ENCODE results near the gene ZYG11B.
"Not testable (repeated sequence)": the region's sequence is repeated elsewhere in the genome, so short reads cannot be mapped to it uniquely, and the experiment has no call there.

The ZYG11B gene

DNA sequence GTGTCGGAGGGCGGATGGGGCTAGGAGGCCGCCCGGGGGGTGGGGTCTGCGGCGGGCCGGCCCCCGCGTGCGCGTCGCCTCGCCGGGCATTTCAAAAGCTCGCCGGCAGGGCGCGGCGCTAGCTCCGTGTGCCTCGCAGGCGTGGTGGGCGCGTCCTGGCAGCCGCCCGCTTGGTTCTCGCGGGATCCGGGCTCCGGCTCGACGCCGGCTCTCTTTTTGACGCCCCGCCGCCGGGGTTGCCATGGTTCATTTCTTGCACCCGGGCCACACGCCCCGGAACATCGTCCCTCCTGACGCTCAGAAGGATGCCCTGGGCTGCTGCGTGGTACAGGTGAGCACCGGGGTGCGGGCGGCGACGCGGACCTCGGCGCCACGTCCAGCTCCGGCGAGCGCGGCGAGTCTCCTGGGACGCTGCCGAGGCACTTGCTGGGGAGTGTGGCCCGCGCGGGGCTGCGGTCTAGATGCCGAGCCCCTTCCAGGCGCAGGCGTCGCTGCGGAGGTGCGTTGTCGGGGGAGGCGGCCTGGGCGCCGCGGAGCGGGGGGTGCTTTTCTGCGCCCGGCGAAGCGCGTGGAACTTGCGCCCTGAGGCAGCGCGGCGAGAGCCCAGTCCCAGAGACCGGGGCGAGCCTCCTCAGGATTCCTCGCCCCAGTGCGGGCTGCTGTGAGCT, 116.5 kb downstream of the ZYG11B start, which contains the start of gene ZYG11A:
Gene ZYG11A, plus strand, starts transcription at position 118 of the 668 bp plus-strand sequence. Its CDS starts 124 bp downstream, at position 242.
- peak; percentile 57 to 70 (median 64) for DNase-seq (ENCODE audit: low read depth in 2 of 3, low spot score in 1 of 3)

DNA sequence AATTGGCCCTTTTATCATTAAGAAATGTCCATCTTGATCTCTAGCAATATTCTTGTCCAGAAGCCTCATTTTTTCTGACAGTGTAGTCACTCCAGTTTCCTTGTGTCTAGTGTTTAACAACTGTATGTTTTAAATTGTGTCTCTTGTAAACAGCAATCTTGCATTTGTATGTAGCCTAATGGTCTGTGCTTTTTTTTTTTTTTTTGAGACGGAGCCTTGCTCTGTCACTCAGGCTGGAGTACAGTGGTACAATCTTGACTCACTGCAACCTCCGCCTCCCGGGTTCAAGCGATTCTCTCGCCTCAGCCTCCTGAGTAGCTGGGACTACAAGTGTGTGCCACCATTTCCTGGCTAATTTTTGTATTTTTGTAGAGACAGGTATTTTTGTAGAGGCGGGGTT, 118.9 kb downstream of the ZYG11B start:
- not testable (repeated sequence) for DNase-seq (ENCODE audit: low read depth in 2 of 3, low spot score in 1 of 3)

DNA sequence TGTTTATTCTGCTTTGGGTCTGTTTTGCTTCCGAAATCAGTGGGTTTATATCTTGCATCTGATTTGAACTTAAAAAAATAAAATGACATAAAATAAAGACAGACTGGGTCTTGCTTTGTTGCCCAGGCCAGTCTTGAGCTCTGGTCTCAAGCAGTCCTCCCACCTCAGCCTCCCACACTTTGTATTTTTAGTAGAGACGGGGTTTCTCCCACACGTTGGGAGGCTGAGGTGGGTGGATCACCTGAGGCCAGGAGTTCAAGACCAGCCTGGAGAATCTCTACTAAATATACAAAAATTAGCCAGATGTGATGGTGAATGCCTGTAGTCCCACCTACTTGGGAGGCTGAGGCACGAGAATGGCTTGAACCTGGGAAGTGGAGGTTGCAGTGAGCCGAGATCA, 122.2 kb downstream of the ZYG11B start:
- no peak for DNase-seq (ENCODE audit: low read depth in 2 of 3, low spot score in 1 of 3)

DNA sequence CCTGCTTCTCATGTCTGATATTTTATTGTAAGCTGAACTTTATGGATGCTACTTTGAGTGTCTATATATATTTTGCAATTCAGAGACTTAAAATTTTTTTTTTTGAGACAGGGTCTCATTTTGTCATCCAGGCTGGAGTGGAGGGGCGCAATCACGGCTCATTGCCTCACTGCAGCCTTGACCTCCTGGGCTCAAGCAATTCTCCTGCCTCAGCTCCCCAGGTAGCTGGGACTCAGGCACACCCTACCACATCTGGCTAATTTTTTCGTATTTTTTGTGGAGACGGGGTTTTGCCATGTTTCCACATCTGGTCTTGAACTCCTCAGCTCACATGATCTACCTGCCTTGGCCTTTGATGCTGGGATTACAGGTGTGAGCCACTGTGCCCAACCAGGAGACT, 124.7 kb downstream of the ZYG11B start:
- DNase-seq (ENCODE audit: low read depth in 2 of 3, low spot score in 1 of 3) = no peak

DNA sequence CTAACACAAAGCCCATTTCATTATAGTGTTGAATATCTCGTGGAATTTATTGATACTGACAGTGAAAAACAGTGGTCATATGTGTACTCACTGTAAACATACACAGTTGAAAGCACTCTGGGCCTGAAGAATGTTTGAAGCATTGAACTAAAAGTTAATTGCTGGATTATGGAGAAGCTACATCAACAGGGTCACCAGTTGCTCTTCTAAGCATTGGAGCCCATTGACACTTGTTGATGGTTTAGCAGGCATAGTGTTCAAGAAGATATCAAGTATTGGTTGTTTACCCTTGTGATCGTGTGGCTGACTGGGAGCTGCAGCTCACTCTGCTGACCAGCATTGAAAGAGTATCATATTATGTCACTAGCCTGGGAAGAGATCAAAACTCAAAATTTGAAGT, 126.6 kb downstream of the ZYG11B start:
- no peak for DNase-seq (ENCODE audit: low read depth in 2 of 3, low spot score in 1 of 3)

DNA sequence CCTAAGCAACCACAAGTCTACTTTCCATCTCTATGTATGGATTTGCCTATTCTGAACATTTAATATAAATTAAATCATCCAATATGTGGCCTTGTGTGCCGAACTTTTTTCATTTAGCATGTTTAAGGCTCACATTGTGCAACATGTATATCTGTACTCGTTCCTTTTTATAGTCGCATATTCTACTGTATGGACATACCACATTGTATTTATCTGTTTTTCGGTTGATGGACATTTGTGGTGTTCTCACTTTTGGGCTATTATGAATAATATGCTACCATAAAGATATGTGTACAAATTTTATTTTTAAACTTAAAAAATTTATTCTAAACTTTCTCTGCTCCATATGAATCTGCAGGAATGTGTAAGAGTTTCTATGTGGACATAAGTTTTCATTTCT, 129.3 kb downstream of the ZYG11B start:
- DNase-seq (ENCODE audit: low read depth in 2 of 3, low spot score in 1 of 3) = no peak

DNA sequence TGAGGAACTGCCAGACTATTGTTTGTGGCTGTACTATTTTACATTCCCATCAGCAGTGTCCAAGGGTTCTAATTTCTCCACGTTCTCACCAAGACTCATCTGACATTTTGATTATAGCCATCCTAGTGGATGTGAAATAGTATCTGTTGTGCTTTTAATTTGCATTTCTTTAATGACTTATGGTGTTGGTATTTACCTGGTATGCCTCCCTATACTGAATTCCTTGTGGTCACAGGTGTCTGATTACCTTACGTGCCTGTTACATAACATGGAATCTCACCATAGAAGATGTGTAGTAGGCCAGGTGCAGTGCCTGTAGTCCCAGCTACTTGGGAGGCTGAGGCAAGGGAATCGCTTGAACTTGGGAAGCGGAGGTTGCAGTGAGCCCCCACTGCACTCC, 129.8 kb downstream of the ZYG11B start:
- no peak for DNase-seq (ENCODE audit: low read depth in 2 of 3, low spot score in 1 of 3)

DNA sequence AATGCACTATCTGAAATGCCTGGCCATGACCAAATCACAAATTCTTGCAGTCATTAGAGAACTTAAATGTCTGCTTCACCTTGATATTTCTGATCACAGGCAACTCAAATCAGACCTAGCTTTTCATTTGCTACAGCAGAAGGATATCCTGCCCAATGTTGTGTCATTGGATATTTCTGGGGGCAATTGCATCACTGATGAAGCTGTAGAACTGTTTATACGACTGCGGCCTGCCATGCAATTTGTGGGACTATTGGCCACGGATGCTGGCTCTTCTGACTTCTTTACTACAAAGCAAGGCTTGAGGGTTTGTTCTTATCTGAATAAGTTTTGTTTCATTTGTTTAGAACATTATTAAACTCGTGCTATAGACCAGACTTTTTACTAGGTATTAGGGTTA, 131.2 kb downstream of the ZYG11B start:
- no peak for DNase-seq (ENCODE audit: low read depth in 2 of 3, low spot score in 1 of 3)

DNA sequence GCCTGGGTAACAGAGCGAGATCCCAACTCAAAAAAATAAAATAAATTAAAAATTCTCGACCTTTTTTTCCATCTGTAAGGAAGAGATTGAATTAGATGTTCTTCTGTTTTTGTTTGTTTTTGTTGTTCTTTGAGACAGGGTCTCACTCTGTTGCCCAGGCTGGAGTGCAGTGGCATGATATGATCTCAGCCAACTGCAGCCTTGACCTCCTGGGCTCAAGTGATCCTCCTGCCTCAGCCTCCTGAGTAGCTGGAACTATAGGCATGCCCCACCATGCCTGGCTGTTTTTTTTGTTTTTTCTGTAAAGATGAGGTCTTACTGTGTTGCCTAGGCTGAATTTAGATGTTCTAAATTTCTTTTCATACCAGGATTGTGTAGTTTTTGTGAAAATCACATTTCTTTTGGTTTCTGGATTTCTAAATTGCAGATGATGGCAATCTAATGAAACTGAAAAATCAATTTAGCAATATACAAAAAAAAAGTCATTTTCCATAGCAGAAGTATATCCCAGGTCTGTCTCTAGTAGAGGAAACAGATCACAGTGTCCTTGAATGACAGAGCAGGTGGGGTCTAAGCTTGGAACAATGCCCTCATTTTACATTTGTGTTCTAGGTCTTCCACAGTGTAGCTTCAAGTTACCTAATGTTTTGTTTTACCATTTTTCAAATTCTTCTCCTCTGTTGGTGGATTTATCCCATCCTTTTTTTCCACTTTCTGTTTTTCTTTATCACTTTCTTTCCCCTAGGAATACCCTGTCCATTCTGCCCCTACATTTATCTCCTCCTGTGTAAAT, 136.6 kb downstream of the ZYG11B start:
- DNase-seq (ENCODE audit: low read depth in 2 of 3, low spot score in 1 of 3) = no peak

DNA sequence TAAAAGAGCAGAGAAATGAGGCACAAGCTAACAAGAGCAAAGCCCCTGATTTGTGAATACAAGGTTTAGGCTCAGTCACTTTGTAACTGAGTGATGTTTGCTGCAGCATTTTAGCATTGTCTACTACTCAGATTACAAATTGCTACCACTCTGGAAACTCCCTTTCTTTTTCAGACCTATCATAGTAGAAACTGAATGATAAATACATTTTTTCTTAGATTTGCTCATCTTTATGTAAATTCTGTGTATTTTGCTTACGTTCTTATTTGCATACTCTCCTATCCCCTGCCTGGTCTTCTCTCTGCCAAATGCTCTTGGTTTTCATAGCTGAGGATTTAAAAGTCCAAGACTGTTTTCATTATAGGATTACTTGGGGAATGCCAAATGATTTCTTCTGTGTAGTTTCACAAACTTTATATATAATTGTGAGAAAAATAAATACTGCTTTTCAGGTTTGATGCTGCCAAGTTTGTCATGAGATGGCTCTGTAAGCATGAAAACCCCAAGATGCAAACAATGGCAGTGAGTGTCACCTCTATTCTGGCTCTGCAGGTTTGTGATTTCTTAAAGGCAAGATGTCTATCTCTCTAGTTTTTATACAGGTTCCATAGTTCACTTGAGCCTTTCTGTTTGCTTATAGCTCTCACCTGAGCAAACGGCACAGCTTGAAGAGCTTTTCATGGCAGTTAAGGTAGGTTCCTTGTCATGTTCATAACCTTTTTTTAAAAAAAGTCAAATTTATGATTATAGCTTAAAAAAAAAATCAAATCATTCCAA, 141.0 kb downstream of the ZYG11B start:
- no peak for DNase-seq (ENCODE audit: low read depth in 2 of 3, low spot score in 1 of 3)

DNA sequence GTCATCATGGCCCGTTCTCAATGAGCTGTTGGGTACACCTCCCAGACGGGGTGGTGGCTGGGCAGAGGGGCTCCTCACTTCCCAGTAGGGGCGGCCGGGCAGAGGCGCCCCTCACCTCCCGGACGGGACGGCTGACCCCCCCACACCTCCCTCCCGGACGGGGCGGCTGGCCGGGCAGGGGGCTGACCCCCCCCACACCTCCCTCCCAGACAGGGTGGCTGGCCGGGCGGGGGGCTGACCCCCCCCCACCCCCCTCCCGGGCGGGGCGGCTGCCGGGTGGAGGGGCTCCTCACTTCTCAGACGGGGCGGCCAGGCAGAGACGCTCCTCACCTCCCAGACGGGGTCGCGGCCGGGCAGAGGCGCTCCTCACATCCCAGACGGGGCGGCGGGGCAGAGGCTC, 143.5 kb downstream of the ZYG11B start:
- DNase-seq (ENCODE audit: low read depth in 2 of 3, low spot score in 1 of 3) = not testable (repeated sequence)

DNA sequence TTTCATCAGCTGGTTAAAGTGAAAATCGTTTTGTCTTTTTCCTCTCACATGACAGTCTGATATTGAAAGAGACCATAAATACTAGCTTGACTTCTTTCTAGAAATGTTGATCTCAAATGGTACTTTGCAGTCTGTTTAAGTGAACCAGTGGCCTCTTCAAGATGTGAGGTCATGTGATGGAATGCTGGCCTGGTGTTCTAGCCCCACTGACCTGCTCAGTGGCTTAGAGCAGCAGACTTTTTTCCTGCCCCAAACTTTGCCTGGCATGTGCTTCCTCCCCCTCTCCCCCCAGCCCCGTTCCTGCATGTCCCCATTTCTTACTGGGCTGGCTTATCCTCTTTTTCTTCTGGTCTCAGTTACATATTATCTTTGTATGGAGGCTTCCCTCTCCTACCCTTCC, 150.6 kb downstream of the ZYG11B start:
- DNase-seq (ENCODE audit: low read depth in 2 of 3, low spot score in 1 of 3) = no peak

Measured in stimulated activated CD4-positive, alpha-beta T cell treated with anti-CD3 and anti-CD28 coated beads, Interleukin-12 subunit alpha, Interleukin-12 subunit beta, amount 100 ng/mL, for 48 hours (primary cell).